ENCODE measurements around the gene ATF6. TPM values are rescaled to one million over a fixed set of nuclear protein-coding genes. Genes with fewer than 3 reads are reported as not detected.

ATF6 gene
- total and polyA plus RNA-seq, 2 donors (not counting 1 experiment from before 2014, with no cell fraction given): 5.7 to 26.6 TPM

DNA sequence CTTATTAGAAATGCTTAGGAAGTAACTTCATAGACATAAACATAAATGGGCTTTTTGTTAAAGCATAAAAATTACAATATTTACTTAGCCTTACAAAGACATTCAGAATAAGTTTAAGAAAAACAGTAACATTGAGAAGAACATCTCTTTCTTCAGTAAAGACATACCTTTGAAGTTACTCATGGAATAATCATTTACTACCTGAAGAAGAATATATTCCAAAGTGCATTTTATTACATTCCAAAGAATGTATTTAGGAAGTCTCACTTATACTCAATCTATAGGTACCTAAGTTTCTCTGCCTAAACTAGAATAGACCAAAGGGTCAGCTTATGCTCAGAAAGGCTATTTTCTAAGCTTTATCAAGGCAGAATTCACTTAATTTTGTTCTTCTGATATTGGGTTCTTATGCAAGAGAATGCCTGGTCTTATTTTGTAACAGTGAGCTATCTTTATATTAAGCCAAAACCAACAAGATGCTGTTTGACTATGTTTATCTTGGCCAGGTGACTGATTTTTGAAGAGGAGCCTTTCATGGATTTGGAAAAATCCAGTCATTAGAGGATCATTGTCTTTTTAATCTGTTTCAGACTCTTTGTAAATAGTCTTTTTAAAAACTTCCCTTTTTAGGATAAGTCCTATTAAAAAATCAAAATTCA lies 147.5 kb downstream of the ATF6 start:
- CTCF ChIA-PET: no interaction called here
- Histone ChIP-seq H3K4me2 (replicated peaks; ENCODE audit: low read depth, low read length, poor library complexity, severe bottlenecking) (no peak overlapping the region), H3K9ac (ENCODE audit: low read length) (no peak overlapping the region), H4K20me1 (ENCODE audit: control insufficient read depth, insufficient read depth, low read length, poor library complexity, severe bottlenecking) (no peaks in the 10 kb centered on the region), H3K27me3 (replicated peaks in 1 of 4; ENCODE audit: control extremely low read depth in 1 of 4, control insufficient read depth in 3 of 4, insufficient read depth in 4 of 4, low read length in 3 of 4) (no peaks in the 10 kb centered on the region), H3K4me1 (ENCODE audit: control insufficient read depth in 2 of 2, insufficient read depth in 2 of 2, low read length in 2 of 2) (no peaks in the 10 kb centered on the region), H3K4me3 (ENCODE audit: control extremely low read depth in 1 of 5, extremely low read depth in 1 of 5, insufficient read depth in 1 of 5, low read depth in 2 of 5, low read length in 4 of 5) (no peak overlapping the region), H3K79me2 (ENCODE audit: control insufficient read depth, insufficient read depth, low read length) (no peaks in the 10 kb centered on the region), H3K27ac (ENCODE audit: low read length in 2 of 2) (no peak overlapping the region), H2AFZ (ENCODE audit: insufficient read depth, low read depth, low read length, poor library complexity, severe bottlenecking) (no peak overlapping the region), H3K9me3 (ENCODE audit: control extremely low read depth in 1 of 3, control insufficient read depth in 2 of 3, insufficient read depth in 1 of 3, low read length in 2 of 3) (no peaks in the 10 kb centered on the region), H3K36me3 (replicated peaks in 1 of 2; ENCODE audit: control extremely low read depth in 1 of 2, control insufficient read depth in 1 of 2, extremely low read depth in 1 of 2, insufficient read depth in 2 of 2, low read length in 1 of 2) (peaks cover 0 to 32% of the 10 kb centered on the region in 2 experiments)
- intact Hi-C loops (cut with micrococcal nuclease): no loop called here
- POLR2A ChIA-PET: no interaction called here
- Mint-ChIP-seq H3K4me3 (no peak overlapping the region), H3K27me3 (no peaks in the 10 kb centered on the region), H3K4me1 (no peaks in the 10 kb centered on the region), H3K27ac (no peak overlapping the region), H3K9me3 (ENCODE audit: insufficient read depth) (no peaks in the 10 kb centered on the region)
- ATAC-seq (ENCODE audit: low read depth): no peak
- DNase-seq: no peak
- TF ChIP-seq, protein P1, sequence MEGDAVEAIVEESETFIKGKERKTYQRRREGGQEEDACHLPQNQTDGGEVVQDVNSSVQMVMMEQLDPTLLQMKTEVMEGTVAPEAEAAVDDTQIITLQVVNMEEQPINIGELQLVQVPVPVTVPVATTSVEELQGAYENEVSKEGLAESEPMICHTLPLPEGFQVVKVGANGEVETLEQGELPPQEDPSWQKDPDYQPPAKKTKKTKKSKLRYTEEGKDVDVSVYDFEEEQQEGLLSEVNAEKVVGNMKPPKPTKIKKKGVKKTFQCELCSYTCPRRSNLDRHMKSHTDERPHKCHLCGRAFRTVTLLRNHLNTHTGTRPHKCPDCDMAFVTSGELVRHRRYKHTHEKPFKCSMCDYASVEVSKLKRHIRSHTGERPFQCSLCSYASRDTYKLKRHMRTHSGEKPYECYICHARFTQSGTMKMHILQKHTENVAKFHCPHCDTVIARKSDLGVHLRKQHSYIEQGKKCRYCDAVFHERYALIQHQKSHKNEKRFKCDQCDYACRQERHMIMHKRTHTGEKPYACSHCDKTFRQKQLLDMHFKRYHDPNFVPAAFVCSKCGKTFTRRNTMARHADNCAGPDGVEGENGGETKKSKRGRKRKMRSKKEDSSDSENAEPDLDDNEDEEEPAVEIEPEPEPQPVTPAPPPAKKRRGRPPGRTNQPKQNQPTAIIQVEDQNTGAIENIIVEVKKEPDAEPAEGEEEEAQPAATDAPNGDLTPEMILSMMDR (IDR thresholded peaks at IDR 0.05): no peak
- TF ChIP-seq EZH2 (IDR thresholded peaks at IDR 0.05; ENCODE audit: borderline replicate concordance, insufficient read depth, low read depth, low read length, poor library complexity, severe bottlenecking): no peak

DNA sequence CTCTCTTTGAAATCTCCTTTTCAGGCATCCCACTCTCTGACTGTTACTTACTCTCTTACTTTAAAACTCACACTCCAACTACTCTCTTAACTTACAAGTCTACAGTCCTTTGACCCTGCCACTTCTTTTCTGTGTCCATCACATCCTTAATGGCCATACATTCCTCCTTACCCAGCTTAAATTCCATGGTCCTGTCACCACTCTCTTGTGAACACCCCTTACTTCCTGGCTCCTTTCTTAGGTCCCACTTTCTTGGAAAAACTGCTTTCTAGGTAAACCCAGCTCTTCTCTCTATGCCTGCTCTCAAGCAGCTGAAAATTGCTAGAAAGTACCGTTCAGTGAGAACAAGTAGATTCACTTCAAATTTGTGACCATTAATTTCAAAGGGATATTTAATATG lies 148.5 kb downstream of the ATF6 start:
- CTCF ChIA-PET: interaction anchor here (1.7 kb wide), 1 partner anchor 9 kb away, joined by 4 read pairs; no protein-coding TSS in a partner anchor
- H3K36me3 ChIP-seq (replicated peaks in 1 of 2; ENCODE audit: control extremely low read depth in 1 of 2, control insufficient read depth in 1 of 2, extremely low read depth in 1 of 2, insufficient read depth in 2 of 2, low read length in 1 of 2): peaks cover 0 to 32% of the 10 kb centered on the region in 2 experiments

More for the DNA sequence above, 148.5 kb downstream of the ATF6 start:
- intact Hi-C loops (cut with micrococcal nuclease): no loop called here
- Histone ChIP-seq H4K20me1 (ENCODE audit: control insufficient read depth, insufficient read depth, low read length, poor library complexity, severe bottlenecking) (no peaks in the 10 kb centered on the region), H3K4me1 (ENCODE audit: control insufficient read depth in 2 of 2, insufficient read depth in 2 of 2, low read length in 2 of 2) (no peaks in the 10 kb centered on the region), H3K27ac (ENCODE audit: low read length in 2 of 2) (no peak overlapping the region), H3K9me3 (ENCODE audit: control extremely low read depth in 1 of 3, control insufficient read depth in 2 of 3, insufficient read depth in 1 of 3, low read length in 2 of 3) (no peaks in the 10 kb centered on the region), H3K9ac (ENCODE audit: low read length) (no peak overlapping the region), H2AFZ (ENCODE audit: insufficient read depth, low read depth, low read length, poor library complexity, severe bottlenecking) (no peak overlapping the region), H3K4me3 (ENCODE audit: control extremely low read depth in 1 of 5, extremely low read depth in 1 of 5, insufficient read depth in 1 of 5, low read depth in 2 of 5, low read length in 4 of 5) (no peak overlapping the region), H3K27me3 (replicated peaks in 1 of 4; ENCODE audit: control extremely low read depth in 1 of 4, control insufficient read depth in 3 of 4, insufficient read depth in 4 of 4, low read length in 3 of 4) (no peaks in the 10 kb centered on the region), H3K79me2 (ENCODE audit: control insufficient read depth, insufficient read depth, low read length) (no peaks in the 10 kb centered on the region), H3K4me2 (replicated peaks; ENCODE audit: low read depth, low read length, poor library complexity, severe bottlenecking) (no peak overlapping the region)
- no CpG with 5 or more reads among the region's 1 CpG for WGBS (ENCODE audit: insufficient coverage)
- no peak overlapping the region for H3K4me3 Mint-ChIP-seq
- POLR2A ChIA-PET: no interaction called here
- no peak overlapping the region for H3K27ac Mint-ChIP-seq
- TF ChIP-seq, protein P1 (IDR thresholded peaks at IDR 0.05): no peak
- TF ChIP-seq EZH2 (IDR thresholded peaks at IDR 0.05; ENCODE audit: borderline replicate concordance, insufficient read depth, low read depth, low read length, poor library complexity, severe bottlenecking): no peak
- DNase-seq (no peak), ATAC-seq (ENCODE audit: low read depth) (no peak)
- no peaks in the 10 kb centered on the region for H3K4me1 Mint-ChIP-seq
- no peaks in the 10 kb centered on the region for H3K9me3 Mint-ChIP-seq (ENCODE audit: insufficient read depth)
- no peaks in the 10 kb centered on the region for H3K27me3 Mint-ChIP-seq
